Neural cell (in vitro differentiated cells): ENCODE results near the gene CTXN1. TPM values are rescaled to one million over a fixed set of nuclear protein-coding genes. Genes with fewer than 3 reads are reported as not detected.
A peak's percentile ranks its signal among the peaks of the same experiment; 100 is the strongest.

ENCODE experiments used
- H2AFZ ChIP-seq: fragments of 200-600, 300-800 bp; sonication (generic), shearing (Covaris generic); 2 replicates; pipeline ENCODE4 v1.6.0; 2014; ENCODE audit warnings: low read depth, mild to moderate bottlenecking, antibody characterized with exemption, low read length, moderate library complexity
- H3F3A ChIP-seq: fragments of 200-600 bp; shearing (Covaris generic); 2 replicates; pipeline ENCODE4 v1.6.1; 2016; ENCODE audit warnings: mild to moderate bottlenecking, moderate library complexity, mixed read lengths, antibody characterized with exemption, low read length; ENCODE audit not compliant: insufficient read depth, poor library complexity, severe bottlenecking
- H3K27ac ChIP-seq: fragments of 200-600, 300-800 bp; sonication (generic), shearing (Covaris generic); 2 replicates; pipeline ENCODE4 v1.5.1; 2014; ENCODE audit warnings: mild to moderate bottlenecking, low read length, moderate library complexity
- H3K27me3 ChIP-seq: fragments of 300-800, 200-600 bp; sonication (generic), shearing (Covaris generic); 2 replicates; pipeline ENCODE4 v1.6.0; 2014; ENCODE audit warnings: mild to moderate bottlenecking, low read depth, low read length, moderate library complexity; ENCODE audit not compliant: insufficient read depth
- H3K36me3 ChIP-seq: fragments of 300-800, 200-600 bp; sonication (generic), shearing (Covaris generic); 2 replicates; pipeline ENCODE4 v1.5.1; 2014; ENCODE audit warnings: mild to moderate bottlenecking, antibody characterized with exemption, low read length, moderate library complexity; ENCODE audit not compliant: insufficient read depth
- H3K4me2 ChIP-seq: fragments of 300-800, 200-600 bp; sonication (generic), shearing (Covaris generic); 2 replicates; pipeline ENCODE4 v1.6.0; 2014; ENCODE audit warnings: mild to moderate bottlenecking, low read length
- H3K4me3 ChIP-seq: fragments of 300-800, 200-600 bp; sonication (generic), shearing (Covaris generic); 2 replicates; pipeline ENCODE4 v1.5.1; 2014; ENCODE audit warnings: mild to moderate bottlenecking, low read length, moderate library complexity
- H3K79me2 ChIP-seq: fragments of 200-600 bp; shearing (Covaris generic); replicated peaks from 2 replicates; pipeline ENCODE4 v1.6.0; 2014; ENCODE audit warnings: mild to moderate bottlenecking, low read length, moderate library complexity; ENCODE audit not compliant: insufficient read depth
- H3K9ac ChIP-seq: fragments of 300-800, 200-600 bp; sonication (generic), shearing (Covaris generic); 2 replicates; pipeline ENCODE4 v1.6.1; 2016; ENCODE audit warnings: mild to moderate bottlenecking, low read length, mixed read lengths
- H3K9me2 ChIP-seq: fragments of 200-600 bp; shearing (Covaris generic); 2 replicates; pipeline ENCODE4 v1.6.1; 2016; ENCODE audit warnings: mild to moderate bottlenecking, low read length, mixed read lengths; ENCODE audit not compliant: insufficient read depth
- H3K9me3 ChIP-seq: fragments of 200-600, 300-800 bp; sonication (generic), shearing (Covaris generic); 2 replicates; pipeline ENCODE4 v1.6.1; 2016; ENCODE audit warnings: mild to moderate bottlenecking, mixed run types, low read length, moderate library complexity, mixed read lengths
- H4K20me1 ChIP-seq: fragments of 200-600 bp; shearing (Covaris generic); 2 replicates; pipeline ENCODE4 v1.6.1; 2016; ENCODE audit warnings: mild to moderate bottlenecking, mixed run types; ENCODE audit not compliant: insufficient read depth
- EP300 ChIP-seq: fragments of 450-650 bp; conservative IDR thresholded peaks from 2 replicates; pipeline ENCODE4 v1.6.1; 2014; ENCODE audit warnings: antibody characterized with exemption, mild to moderate bottlenecking, moderate library complexity; ENCODE audit not compliant: poor library complexity, severe bottlenecking
- EZH2 ChIP-seq: fragments of 200-600, 300-800 bp; shearing (Covaris generic), sonication (generic); IDR thresholded peaks from 2 replicates; pipeline ENCODE4 v1.6.1; 2014; ENCODE audit warnings: antibody characterized with exemption, low read length, borderline replicate concordance, mild to moderate bottlenecking; ENCODE audit not compliant: insufficient read depth, poor library complexity, severe bottlenecking
- MXI1 ChIP-seq: fragments of 450-650 bp; conservative IDR thresholded peaks from 2 replicates; pipeline ENCODE4 v1.6.1; 2014; ENCODE audit warnings: antibody characterized with exemption, mild to moderate bottlenecking; ENCODE audit not compliant: poor library complexity, severe bottlenecking
- POLR2AphosphoS5 ChIP-seq: IDR thresholded peaks from 2 replicates; pipeline ENCODE4 v1.6.1; 2012
- RAD21 ChIP-seq: fragments of 450-650 bp; conservative IDR thresholded peaks from 2 replicates; pipeline ENCODE4 v1.6.1; 2014; ENCODE audit warnings: antibody characterized with exemption, mild to moderate bottlenecking, moderate library complexity
- SMC3 ChIP-seq: fragments of 450-650 bp; conservative IDR thresholded peaks from 2 replicates; pipeline ENCODE4 v1.6.1; 2014; ENCODE audit warnings: antibody characterized with exemption, mild to moderate bottlenecking, moderate library complexity; ENCODE audit not compliant: poor library complexity
- TAF1 ChIP-seq: IDR thresholded peaks from 2 replicates; pipeline ENCODE4 v1.6.1; 2012; ENCODE audit warnings: low read depth
- polyA plus RNA-seq: library from polyadenylated mRNA; depleted of rRNA; stranded (reverse); fragments of >200 nt; gene quantifications from 2 replicates; pipeline ENCODE4 v1.2.3, GENCODE V29; 2014
- TF ChIP-seq, protein P1 (sequence below): IDR thresholded peaks from 2 replicates; pipeline ENCODE4 v1.6.1; 2012; ENCODE audit warnings: borderline replicate concordance
- TF ChIP-seq, protein P2 (sequence below): fragments of 450-650 bp; IDR thresholded peaks from 2 replicates; pipeline ENCODE4 v1.5.1; 2014; ENCODE audit warnings: antibody characterized with exemption, mild to moderate bottlenecking, moderate library complexity; ENCODE audit not compliant: poor library complexity, severe bottlenecking

Gene CTXN1
- polyA plus RNA-seq, 1 donor from 2014 or later = 24.7 TPM

DNA sequence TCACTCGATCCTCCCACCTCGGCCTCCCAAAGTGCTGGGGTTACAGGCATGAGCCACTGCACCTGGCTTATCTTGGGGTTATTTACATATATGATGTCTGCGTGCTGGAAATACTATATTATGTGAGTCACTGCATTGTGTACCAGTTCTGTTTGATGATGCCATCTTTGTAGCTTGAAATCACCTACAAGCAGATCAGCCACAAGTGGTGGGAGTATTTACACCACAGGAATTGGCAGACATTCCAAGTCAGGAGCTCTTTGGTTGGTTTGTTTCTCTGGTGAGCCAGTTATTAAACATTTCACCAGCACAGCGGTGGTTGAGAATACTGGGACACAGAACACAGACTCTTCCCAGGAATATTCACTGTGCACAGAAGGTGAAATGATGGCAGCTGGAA lies 22.0 kb upstream of the CTXN1 start:
- no peak overlapping the region for H3K4me2 ChIP-seq
- H3F3A ChIP-seq = peaks cover 4% of the 10 kb centered on the region
- H3K27ac ChIP-seq = no peak overlapping the region
- H3K79me2 ChIP-seq = peaks cover 1% of the 10 kb centered on the region
- H3K36me3 ChIP-seq = no peaks in the 10 kb centered on the region
- H3K9me3 ChIP-seq = no peaks in the 10 kb centered on the region
- H2AFZ ChIP-seq = no peak overlapping the region
- no peaks in the 10 kb centered on the region for H4K20me1 ChIP-seq
- H3K9ac ChIP-seq = no peak overlapping the region
- H3K27me3 ChIP-seq = no peaks in the 10 kb centered on the region
- TF ChIP-seq, protein P1, sequence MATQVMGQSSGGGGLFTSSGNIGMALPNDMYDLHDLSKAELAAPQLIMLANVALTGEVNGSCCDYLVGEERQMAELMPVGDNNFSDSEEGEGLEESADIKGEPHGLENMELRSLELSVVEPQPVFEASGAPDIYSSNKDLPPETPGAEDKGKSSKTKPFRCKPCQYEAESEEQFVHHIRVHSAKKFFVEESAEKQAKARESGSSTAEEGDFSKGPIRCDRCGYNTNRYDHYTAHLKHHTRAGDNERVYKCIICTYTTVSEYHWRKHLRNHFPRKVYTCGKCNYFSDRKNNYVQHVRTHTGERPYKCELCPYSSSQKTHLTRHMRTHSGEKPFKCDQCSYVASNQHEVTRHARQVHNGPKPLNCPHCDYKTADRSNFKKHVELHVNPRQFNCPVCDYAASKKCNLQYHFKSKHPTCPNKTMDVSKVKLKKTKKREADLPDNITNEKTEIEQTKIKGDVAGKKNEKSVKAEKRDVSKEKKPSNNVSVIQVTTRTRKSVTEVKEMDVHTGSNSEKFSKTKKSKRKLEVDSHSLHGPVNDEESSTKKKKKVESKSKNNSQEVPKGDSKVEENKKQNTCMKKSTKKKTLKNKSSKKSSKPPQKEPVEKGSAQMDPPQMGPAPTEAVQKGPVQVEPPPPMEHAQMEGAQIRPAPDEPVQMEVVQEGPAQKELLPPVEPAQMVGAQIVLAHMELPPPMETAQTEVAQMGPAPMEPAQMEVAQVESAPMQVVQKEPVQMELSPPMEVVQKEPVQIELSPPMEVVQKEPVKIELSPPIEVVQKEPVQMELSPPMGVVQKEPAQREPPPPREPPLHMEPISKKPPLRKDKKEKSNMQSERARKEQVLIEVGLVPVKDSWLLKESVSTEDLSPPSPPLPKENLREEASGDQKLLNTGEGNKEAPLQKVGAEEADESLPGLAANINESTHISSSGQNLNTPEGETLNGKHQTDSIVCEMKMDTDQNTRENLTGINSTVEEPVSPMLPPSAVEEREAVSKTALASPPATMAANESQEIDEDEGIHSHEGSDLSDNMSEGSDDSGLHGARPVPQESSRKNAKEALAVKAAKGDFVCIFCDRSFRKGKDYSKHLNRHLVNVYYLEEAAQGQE = no peak
- TF ChIP-seq EP300 (no peak), SMC3 (no peak), EZH2 (no peak), TAF1 (no peak), MXI1 (no peak), POLR2AphosphoS5 (no peak), RAD21 (no peak)
- TF ChIP-seq, protein P2, sequence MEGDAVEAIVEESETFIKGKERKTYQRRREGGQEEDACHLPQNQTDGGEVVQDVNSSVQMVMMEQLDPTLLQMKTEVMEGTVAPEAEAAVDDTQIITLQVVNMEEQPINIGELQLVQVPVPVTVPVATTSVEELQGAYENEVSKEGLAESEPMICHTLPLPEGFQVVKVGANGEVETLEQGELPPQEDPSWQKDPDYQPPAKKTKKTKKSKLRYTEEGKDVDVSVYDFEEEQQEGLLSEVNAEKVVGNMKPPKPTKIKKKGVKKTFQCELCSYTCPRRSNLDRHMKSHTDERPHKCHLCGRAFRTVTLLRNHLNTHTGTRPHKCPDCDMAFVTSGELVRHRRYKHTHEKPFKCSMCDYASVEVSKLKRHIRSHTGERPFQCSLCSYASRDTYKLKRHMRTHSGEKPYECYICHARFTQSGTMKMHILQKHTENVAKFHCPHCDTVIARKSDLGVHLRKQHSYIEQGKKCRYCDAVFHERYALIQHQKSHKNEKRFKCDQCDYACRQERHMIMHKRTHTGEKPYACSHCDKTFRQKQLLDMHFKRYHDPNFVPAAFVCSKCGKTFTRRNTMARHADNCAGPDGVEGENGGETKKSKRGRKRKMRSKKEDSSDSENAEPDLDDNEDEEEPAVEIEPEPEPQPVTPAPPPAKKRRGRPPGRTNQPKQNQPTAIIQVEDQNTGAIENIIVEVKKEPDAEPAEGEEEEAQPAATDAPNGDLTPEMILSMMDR = no peak
- H3K4me3 ChIP-seq = no peak overlapping the region
- H3K9me2 ChIP-seq = no peaks in the 10 kb centered on the region

DNA sequence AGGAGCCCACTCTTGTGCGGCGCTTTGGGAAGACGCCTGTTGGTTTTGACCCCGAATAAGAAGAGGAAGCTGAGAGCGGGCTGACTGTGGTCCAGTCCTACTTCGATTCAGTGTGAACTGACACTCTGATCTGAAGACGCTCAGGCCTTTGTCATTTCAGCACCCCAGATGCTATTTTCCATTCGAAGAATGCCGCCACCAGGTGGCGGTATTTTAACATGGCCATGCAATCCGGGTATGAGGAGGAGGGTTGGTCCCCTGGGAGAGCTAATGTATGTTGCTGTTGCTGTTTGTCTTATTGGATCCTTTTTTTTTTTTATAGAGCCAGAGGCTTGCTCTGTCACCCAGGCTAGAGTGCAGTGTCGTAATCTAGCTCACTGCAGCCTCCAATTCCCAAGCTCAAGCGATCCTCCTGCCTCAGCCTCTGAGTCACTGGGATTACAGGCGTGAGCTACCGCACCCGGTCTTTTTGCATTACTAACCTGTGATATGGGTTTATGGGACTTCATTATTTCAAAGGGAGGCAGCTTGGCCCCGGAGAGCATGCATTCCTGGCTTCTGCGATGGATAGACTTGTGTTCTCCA lies 18.3 kb upstream of the CTXN1 start:
- Histone ChIP-seq H3F3A (peaks cover 4% of the 10 kb centered on the region), H3K9ac (peak overlapping the region; percentile 94), H3K79me2 (peaks cover 13% of the 10 kb centered on the region), H3K27ac (peak overlapping the region; percentile 91), H3K9me2 (no peaks in the 10 kb centered on the region), H2AFZ (peak overlapping the region; percentile 49), H4K20me1 (no peaks in the 10 kb centered on the region), H3K9me3 (no peaks in the 10 kb centered on the region), H3K4me3 (peak overlapping the region; percentile 86), H3K36me3 (no peaks in the 10 kb centered on the region), H3K4me2 (peak overlapping the region; percentile 71), H3K27me3 (no peaks in the 10 kb centered on the region)
- TF ChIP-seq RAD21 (peak; percentile 78), SMC3 (peak; percentile 95), POLR2AphosphoS5 (no peak), MXI1 (peak; percentile 84), EZH2 (no peak)
- TF ChIP-seq, protein P2 = peak; percentile 98
